BE2C (cell line): Measurements from ENCODE around the gene UGT1A9.
"Not testable (repeated sequence)": the region's sequence is repeated elsewhere in the genome, so short reads cannot be mapped to it uniquely, and the experiment has no call there.

Experiments
- DNase-seq: peaks from one replicate; pipeline ENCODE4 v3.0.0-alpha.2; 2020
- H3K27me3 ChIP-seq: fragments of 250-450 bp; sonication (Bioruptor Pico); 2 replicates; pipeline ENCODE4 v1.5.1; 2020; ENCODE audit warnings: mild to moderate bottlenecking
- H3K36me3 ChIP-seq: fragments of 250-450 bp; sonication (Bioruptor Pico); 2 replicates; pipeline ENCODE4 v1.5.1; 2020; ENCODE audit warnings: mild to moderate bottlenecking
- H3K4me1 ChIP-seq: fragments of 250-450 bp; sonication (Bioruptor Pico); 2 replicates; pipeline ENCODE4 v1.5.1; 2020
- H3K4me3 ChIP-seq: 2 replicates; pipeline ENCODE4 v1.5.1; 2011; ENCODE audit warnings: low read depth, low read length
- H3K9me3 ChIP-seq: fragments of 250-450 bp; sonication (Bioruptor Pico); 2 replicates; pipeline ENCODE4 v1.5.1; 2020
- TF ChIP-seq, protein P1 (sequence below): IDR thresholded peaks from 2 replicates; pipeline ENCODE4 v1.5.1; 2012; ENCODE audit warnings: mild to moderate bottlenecking, low read depth, low read length

Gene UGT1A9

DNA sequence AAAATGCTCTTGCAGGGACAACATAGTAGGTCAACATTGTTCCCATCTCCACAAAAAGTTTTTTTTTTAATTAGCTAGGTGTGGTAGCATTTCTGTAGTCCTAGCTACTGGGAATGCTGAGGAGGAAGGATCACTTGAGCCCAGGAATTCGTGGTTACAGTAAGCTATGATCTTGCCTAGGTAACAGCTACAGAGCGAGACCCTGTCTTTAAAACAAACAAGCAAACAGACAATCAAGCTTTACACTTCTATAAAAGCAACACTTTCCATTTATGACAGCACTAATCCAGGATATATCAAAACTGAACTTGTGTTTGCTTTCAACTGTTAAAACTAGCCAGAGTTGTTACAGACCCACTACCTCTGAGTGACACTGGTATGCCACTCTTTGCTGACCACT is 69.2 kb downstream of the UGT1A9 start:
- Histone ChIP-seq H3K36me3 (no peaks in the 10 kb centered on the region), H3K9me3 (no peaks in the 10 kb centered on the region)
- TF ChIP-seq, protein P1, sequence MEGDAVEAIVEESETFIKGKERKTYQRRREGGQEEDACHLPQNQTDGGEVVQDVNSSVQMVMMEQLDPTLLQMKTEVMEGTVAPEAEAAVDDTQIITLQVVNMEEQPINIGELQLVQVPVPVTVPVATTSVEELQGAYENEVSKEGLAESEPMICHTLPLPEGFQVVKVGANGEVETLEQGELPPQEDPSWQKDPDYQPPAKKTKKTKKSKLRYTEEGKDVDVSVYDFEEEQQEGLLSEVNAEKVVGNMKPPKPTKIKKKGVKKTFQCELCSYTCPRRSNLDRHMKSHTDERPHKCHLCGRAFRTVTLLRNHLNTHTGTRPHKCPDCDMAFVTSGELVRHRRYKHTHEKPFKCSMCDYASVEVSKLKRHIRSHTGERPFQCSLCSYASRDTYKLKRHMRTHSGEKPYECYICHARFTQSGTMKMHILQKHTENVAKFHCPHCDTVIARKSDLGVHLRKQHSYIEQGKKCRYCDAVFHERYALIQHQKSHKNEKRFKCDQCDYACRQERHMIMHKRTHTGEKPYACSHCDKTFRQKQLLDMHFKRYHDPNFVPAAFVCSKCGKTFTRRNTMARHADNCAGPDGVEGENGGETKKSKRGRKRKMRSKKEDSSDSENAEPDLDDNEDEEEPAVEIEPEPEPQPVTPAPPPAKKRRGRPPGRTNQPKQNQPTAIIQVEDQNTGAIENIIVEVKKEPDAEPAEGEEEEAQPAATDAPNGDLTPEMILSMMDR = no peak

DNA sequence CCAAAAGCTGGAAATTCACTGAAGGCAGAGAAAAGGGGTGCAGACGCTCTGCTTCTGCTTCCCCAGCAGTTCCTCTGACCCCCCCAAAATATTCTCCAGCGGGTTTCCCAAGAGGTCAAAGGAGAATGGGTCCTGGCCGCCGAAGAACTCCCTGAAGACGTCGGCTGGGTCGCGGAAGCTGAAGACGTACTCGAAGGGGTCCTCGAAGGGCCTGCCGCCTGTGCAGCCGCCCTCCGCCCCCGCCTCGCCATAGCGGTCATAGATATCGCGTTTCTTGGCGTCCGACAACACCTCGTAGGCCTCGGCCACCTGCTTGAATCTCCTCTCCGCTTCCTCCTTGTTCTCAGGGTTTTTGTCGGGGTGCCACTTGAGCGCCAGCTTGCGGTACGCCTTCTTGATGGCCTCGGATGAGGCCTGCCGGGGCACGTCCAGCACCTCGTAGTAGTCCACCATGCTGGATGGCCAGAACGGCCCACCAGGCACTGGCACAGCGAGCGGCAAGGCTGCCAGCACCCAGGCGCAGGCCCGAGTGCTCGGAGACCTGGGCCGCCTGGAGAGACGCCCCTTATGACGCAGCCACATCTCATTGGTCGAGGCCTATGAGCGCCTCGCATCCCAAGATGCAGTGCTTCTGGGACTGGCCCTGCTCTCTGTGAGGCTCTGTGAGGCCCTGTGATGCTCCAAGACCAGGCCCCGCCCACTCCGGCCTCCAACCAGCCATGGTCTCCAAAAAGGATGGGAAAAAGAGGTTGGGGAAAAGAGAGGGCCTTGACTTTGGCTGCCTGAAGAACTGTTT is 72.0 kb downstream of the UGT1A9 start:
- Histone ChIP-seq H3K4me1 (no peaks in the 10 kb centered on the region), H3K27me3 (no peaks in the 10 kb centered on the region)
- no peak for DNase-seq

More for the DNA sequence above, 69.2 kb downstream of the UGT1A9 start:
- no peak for DNase-seq
- Histone ChIP-seq H3K4me1 (no peaks in the 10 kb centered on the region), H3K4me3 (no peak overlapping the region), H3K27me3 (peaks cover 15% of the 10 kb centered on the region)

DNA sequence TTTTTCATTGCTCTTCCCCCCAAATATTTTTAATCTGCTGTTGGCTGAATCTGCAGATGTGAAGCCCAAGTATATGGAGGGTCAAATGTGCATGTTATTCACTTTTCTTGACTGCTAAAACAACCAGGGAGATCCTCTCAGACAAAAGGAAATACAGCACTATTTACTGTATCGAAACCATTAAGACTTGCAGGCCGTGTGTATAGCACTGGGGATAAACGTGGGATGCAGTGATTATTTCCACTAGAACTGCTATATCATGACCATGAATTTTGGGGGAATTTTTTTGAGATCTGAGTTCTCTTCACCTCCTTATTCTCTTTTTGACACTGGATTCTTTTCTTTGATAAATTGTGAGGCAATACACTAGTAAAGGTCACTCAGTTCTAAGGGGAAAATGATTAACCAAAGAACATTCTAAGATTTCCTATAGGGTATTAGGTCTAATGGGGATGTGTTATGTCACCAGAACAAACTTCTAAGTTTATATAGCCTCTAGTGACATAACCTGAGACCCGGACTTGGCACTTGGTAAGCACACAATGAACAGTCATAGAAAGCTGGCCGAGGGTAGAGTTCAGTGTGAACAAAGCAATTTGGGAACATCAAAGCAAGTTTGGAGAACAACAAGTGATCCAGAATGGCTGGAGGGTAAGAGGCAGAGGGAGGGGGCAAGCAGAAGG is 73.5 kb downstream of the UGT1A9 start:
- H3K4me3 ChIP-seq = no peak overlapping the region
- TF ChIP-seq, protein P1 = no peak
- H3K9me3 ChIP-seq = no peaks in the 10 kb centered on the region
- no peak for DNase-seq
- H3K4me1 ChIP-seq = no peaks in the 10 kb centered on the region
- no peaks in the 10 kb centered on the region for H3K36me3 ChIP-seq
- no peaks in the 10 kb centered on the region; the same call in 1 of the 2 replicates for H3K27me3 ChIP-seq

More for the DNA sequence above, 72.0 kb downstream of the UGT1A9 start:
- TF ChIP-seq, protein P1 = no peak
- Histone ChIP-seq H3K9me3 (no peaks in the 10 kb centered on the region), H3K4me3 (no peak overlapping the region), H3K36me3 (no peaks in the 10 kb centered on the region)

DNA sequence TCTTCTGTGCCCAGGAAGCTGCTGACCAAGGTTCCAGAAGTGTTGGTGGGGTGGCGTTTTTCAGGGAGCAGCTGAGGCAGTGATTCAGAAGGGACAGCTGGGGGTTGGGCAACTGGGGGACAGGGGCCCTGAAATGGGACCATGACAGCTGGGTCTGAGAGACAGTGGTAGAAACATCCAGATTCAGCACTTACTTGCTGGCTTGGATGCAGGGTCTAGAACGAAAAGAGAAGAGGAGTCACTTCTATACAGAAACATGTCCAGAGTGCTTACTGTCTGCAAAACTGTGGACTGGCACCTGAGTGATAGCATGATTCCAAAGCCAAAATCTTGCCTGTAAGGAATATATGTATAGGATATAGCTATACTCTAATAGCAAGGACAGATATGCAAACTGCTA is 74.1 kb downstream of the UGT1A9 start:
- H3K4me1 ChIP-seq, H3K9me3 ChIP-seq, H3K36me3 ChIP-seq, H3K4me3 ChIP-seq, H3K27me3 ChIP-seq, DNase-seq: not testable (repeated sequence)

DNA sequence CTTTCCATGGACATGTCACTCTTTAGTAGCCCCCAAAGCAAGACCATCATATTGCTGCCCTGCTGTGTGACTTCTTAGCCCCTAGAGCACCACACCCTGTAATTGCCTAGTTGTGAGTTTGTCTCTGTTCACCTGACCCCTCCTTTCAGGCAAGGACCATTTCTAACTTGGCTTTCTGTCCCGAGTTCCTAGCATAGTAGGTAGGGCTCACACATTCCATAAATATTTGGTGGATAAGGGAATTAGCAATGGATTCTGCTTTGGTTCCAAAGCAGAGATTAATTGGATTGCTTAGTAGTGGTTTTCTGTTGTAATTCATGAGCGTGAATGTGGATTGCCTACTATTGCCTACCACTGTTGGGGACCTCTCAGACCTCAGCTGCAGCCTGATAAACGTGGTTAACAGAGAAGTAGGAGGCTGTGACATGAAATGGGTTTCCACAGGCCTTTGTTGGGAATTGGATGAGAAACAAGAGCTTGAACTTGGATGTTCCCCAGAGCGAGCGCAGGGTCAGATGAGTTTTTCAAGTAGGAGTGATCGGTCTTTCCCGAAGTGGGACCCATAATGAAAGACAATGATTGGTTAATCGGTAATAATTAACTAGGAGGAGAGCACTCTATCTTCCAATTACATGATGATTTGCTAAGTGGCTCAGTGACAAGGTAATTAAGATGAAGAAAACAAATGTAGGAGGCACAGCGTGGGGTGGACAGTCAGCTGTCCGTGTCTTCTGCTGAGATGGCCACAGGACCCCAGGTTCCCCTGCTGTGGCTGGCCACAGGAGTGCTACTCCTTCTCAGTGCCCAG is 75.0 kb downstream of the UGT1A9 start:
- Histone ChIP-seq H3K4me1 (no peaks in the 10 kb centered on the region), H3K9me3 (no peaks in the 10 kb centered on the region; the same call in 1 of the 2 replicates), H3K36me3 (no peaks in the 10 kb centered on the region), H3K27me3 (no peaks in the 10 kb centered on the region; the same call in 1 of the 2 replicates), H3K4me3 (no peak overlapping the region)
- TF ChIP-seq, protein P1 = no peak
- no peak for DNase-seq

DNA sequence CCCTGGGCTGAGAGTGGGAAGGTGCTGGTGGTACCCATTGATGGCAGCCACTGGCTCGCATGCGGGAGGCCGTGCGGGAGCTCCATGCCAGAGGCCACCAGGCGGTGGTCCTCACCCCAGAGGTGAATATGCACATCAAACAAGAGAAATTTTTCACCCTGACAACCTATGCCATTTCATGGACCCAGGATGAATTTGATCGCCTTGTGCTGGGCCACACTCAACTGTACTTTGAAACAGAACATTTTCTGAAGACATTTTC is 75.5 kb downstream of the UGT1A9 start:
- TF ChIP-seq, protein P1 = no peak
- Histone ChIP-seq H3K4me1 (no peaks in the 10 kb centered on the region), H3K9me3 (no peaks in the 10 kb centered on the region; the same call in 1 of the 2 replicates), H3K27me3 (no peaks in the 10 kb centered on the region; the same call in 1 of the 2 replicates), H3K36me3 (no peaks in the 10 kb centered on the region), H3K4me3 (no peak overlapping the region)
- no peak for DNase-seq

DNA sequence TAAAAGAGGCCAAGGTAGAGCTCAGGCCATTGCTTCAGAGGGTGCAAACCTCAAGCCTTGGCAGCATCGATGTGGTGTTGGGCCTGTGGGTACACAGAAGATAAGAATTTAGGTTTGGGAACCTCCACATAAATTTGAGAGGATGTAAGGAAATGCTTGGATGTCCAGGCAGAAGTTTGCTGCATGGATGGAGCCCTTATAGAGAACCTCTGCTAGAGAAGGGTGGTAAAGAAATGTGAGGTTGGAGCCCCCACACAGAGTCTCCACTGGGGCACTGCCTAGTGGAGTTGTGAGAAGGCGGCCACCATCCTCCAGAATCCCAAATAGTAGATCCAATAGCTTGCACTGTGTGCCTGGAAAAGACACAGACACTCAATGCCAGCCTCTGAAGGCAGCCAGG is 79.0 kb downstream of the UGT1A9 start:
- not testable (repeated sequence) for H3K4me1 ChIP-seq, H3K36me3 ChIP-seq, H3K9me3 ChIP-seq, DNase-seq, H3K4me3 ChIP-seq, H3K27me3 ChIP-seq

DNA sequence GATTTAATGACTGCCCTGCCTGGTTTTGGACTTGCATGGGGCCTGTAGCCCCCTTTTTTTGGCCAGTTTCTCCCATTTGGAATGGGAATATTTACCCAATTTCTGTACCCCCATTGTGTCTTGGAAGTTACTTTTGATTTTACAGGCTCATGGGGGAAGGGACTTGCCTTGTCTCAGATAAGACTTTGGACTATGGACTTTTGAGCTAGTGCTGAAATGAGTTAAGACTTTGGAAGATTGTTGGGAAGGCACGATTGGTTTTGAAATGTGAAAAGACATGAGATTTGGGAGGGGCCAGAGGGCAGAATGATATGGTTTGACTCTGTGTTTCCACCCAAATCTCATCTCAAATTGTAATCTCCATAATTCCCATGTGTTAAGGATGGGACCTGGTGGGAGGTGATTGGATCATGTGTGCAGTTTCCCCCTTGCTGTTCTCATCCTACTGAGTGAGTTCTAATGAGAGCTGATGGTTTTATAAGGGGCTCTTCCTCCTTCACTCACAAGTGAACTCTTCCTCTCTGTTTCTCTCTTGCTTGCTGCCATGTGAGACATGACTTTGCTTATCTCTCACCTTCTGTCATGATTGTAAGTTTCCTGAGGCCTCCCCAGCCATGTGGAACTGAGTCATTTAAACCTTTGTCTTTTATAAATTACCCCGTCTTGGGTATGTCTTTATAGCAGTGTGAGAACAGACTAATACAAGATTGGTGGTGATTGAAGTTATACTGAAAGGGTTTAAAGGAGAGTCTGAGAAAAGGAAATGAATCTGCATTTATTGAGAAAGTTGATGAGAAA is 79.7 kb downstream of the UGT1A9 start:
- not testable (repeated sequence) for DNase-seq, H3K4me1 ChIP-seq, H3K4me3 ChIP-seq, H3K36me3 ChIP-seq, H3K27me3 ChIP-seq, H3K9me3 ChIP-seq
